Prostate gland (tissue), 2 donors: ENCODE measurements around the gene ZNF620.

Experiments used
- CTCF ChIP-seq, 4 experiments: fragments of 200-600 bp in 2 of 4; fragments of 450-650 bp in 2 of 4; sonication (generic) in 2 of 4; IDR thresholded peaks; 1 replicate in 3 of 4; 2 replicates in 1 of 4; pipeline ENCODE4 v1.5.1; 2016 to 2019; ENCODE audit warnings: antibody characterized with exemption in 4 of 4, mild to moderate bottlenecking in 2 of 4, moderate library complexity in 2 of 4
- POLR2A ChIP-seq: fragments of 450-650 bp; IDR thresholded peaks from one replicate; pipeline ENCODE4 v1.6.1; 2016; ENCODE audit warnings: antibody characterized with exemption, mild to moderate bottlenecking
- POLR2AphosphoS5 ChIP-seq: sonication (generic); formaldehyde crosslinking; IDR thresholded peaks from one replicate; pipeline ENCODE4 v1.6.1; 2017; ENCODE audit warnings: antibody characterized with exemption

- TF ChIP-seq CTCF (IDR thresholded peaks at IDR 0.05) (no peak), POLR2A (no peak), POLR2AphosphoS5 (no peak)
These were observed 5.3 kb downstream of the ZNF620 start for GRCh38 chr3:40511031-40511718.
